HCT116 (cell line): ENCODE results near the gene TSPAN13. TPM values are rescaled to one million over a fixed set of nuclear protein-coding genes. Genes with fewer than 3 reads are reported as not detected.

Experiments used
- ATAC-seq: fragments of 200-7000 bp; cut with Tn5 transposase; 2 replicates; pipeline ENCODE4 v1.9.1; 2020; ENCODE audit warnings: mild to moderate bottlenecking, moderate library complexity
- BruUV-seq: library from RNA; stranded (reverse); fragments of 400-500 nt; replicated peaks from 2 replicates; lab custom pipeline; 2021; lab: Mats Ljungman, UMichigan
- CTCF ChIA-PET: fragments of 300-600 bp; sonication (Branson Sonifier 250); formaldehyde crosslinking; loops from one replicate; lab custom pipeline; 2021; ENCODE audit warnings: antibody characterized with exemption; lab: Charles Lee
- POLR2A ChIA-PET: fragments of 300-600, 350-600 bp; sonication (Branson Sonifier 250); formaldehyde crosslinking; loops from one replicate; lab custom pipeline; 2021; ENCODE audit warnings: antibody characterized with exemption; lab: Charles Lee
- RAD21 ChIA-PET, 2 experiments: fragments of 300-600 bp; sonication (Branson Sonifier 250); formaldehyde crosslinking; loops; one replicate each; lab custom pipeline; 2023; ENCODE audit warnings: low total read pairs in 2 of 2; ENCODE audit not compliant: uncharacterized antibody in 2 of 2, unreplicated experiment in 2 of 2, low non-redundant PET in 1 of 2; lab: Charles Lee
- DNase-seq: peaks from one replicate; pipeline ENCODE4 v3.0.0-alpha.2; 2010; ENCODE audit warnings: low read depth, low spot score
- H2AFZ ChIP-seq: fragments of 200-600 bp; shearing (Covaris generic), sonication (generic); 2 replicates; pipeline ENCODE4 v1.6.1; 2017; ENCODE audit warnings: low read depth, mixed run types, mixed read lengths, antibody characterized with exemption, low read length; ENCODE audit not compliant: poor library complexity, severe bottlenecking
- H3K27ac ChIP-seq: 2 replicates; pipeline ENCODE4 v1.5.1; 2012; ENCODE audit warnings: low read depth, low read length
- H3K27me3 ChIP-seq: fragments of 200-600 bp; sonication (generic); 2 replicates; pipeline ENCODE4 v1.6.1; 2016; ENCODE audit warnings: mixed run types, low read length, mixed read lengths; ENCODE audit not compliant: insufficient read depth
- H3K36me3 ChIP-seq, 2 experiments: fragments of 200-500 bp in 1 of 2; fragments of 200-600 bp in 1 of 2; sonication (Bioruptor generic) in 1 of 2; sonication (generic) in 1 of 2; 2 replicates each; pipeline versions ENCODE4 v1.5.1 to v1.6.1; 2014 to 2016; ENCODE audit warnings: low read length in 2 of 2, inconsistent platforms in 1 of 2, mixed read lengths in 1 of 2, mixed run types in 1 of 2; ENCODE audit not compliant: insufficient read depth in 2 of 2, control insufficient read depth in 1 of 2
- H3K4me1 ChIP-seq, 2 experiments: fragments of 200-600 bp in 1 of 2; sonication (generic) in 1 of 2; 2 replicates each; pipeline versions ENCODE4 v1.5.1 to v1.6.1; 2012 to 2017; ENCODE audit warnings: low read length in 2 of 2, inconsistent platforms in 1 of 2, mild to moderate bottlenecking in 1 of 2, mixed read lengths in 1 of 2, mixed run types in 1 of 2, moderate library complexity in 1 of 2; ENCODE audit not compliant: insufficient read depth in 2 of 2, control insufficient read depth in 1 of 2
- H3K4me2 ChIP-seq: fragments of 200-600 bp; sonication (generic); 2 replicates; pipeline ENCODE4 v1.6.1; 2017; ENCODE audit warnings: mixed run types, low read length, mixed read lengths
- H3K4me3 ChIP-seq, 2 experiments: fragments of 200-600 bp in 1 of 2; sonication (generic) in 1 of 2; replicated peaks in 1 of 2; 2 replicates each; pipeline ENCODE4 v1.5.1; 2011 to 2016; ENCODE audit warnings: low read length in 2 of 2, control low read depth in 1 of 2, low read depth in 1 of 2, mild to moderate bottlenecking in 1 of 2, mixed read lengths in 1 of 2, mixed run types in 1 of 2
- H3K79me2 ChIP-seq: fragments of 200-600 bp; sonication (generic); 2 replicates; pipeline ENCODE4 v1.6.1; 2017; ENCODE audit warnings: mild to moderate bottlenecking, mixed run types, low read length, moderate library complexity, mixed read lengths; ENCODE audit not compliant: insufficient read depth
- H3K9ac ChIP-seq: fragments of 200-600 bp; sonication (generic); 2 replicates; pipeline ENCODE4 v1.6.1; 2016; ENCODE audit warnings: low read length, mixed read lengths
- H3K9me2 ChIP-seq: fragments of 200-600 bp; sonication (generic), shearing (Covaris generic); 2 replicates; pipeline ENCODE4 v1.6.1; 2017; ENCODE audit warnings: mixed run types, mild to moderate bottlenecking, moderate library complexity; ENCODE audit not compliant: insufficient read depth
- H3K9me3 ChIP-seq, 2 experiments: fragments of 200-500 bp in 1 of 2; fragments of 200-600 bp in 1 of 2; sonication (Bioruptor generic) in 1 of 2; sonication (generic) in 1 of 2; 2 replicates each; pipeline ENCODE4 v1.6.1; 2014 to 2017; ENCODE audit warnings: low read length in 2 of 2, mixed read lengths in 2 of 2, inconsistent platforms in 1 of 2, low read depth in 1 of 2, mild to moderate bottlenecking in 1 of 2, mixed run types in 1 of 2, moderate library complexity in 1 of 2; ENCODE audit not compliant: control insufficient read depth in 1 of 2, insufficient read depth in 1 of 2
- H4K20me1 ChIP-seq: fragments of 200-600 bp; sonication (generic), shearing (Covaris generic); 2 replicates; pipeline ENCODE4 v1.6.1; 2017; ENCODE audit warnings: mixed run types, mild to moderate bottlenecking, moderate library complexity; ENCODE audit not compliant: insufficient read depth
- ATF3 ChIP-seq: IDR thresholded peaks from 2 replicates; pipeline ENCODE4 v1.6.1; 2012
- CTCF ChIP-seq, 3 experiments: fragments of 200-600 bp in 1 of 3; sonication (generic) in 1 of 3; IDR thresholded peaks in 2 of 3; conservative IDR thresholded peaks in 1 of 3; 2 replicates each; pipeline ENCODE4 v1.5.1; 2012 to 2017; ENCODE audit warnings: low read depth in 2 of 3, low read length in 2 of 3, antibody characterized with exemption in 1 of 3, borderline replicate concordance in 1 of 3, control low read depth in 1 of 3, mild to moderate bottlenecking in 1 of 3, mixed read lengths in 1 of 3, mixed run types in 1 of 3, moderate library complexity in 1 of 3; ENCODE audit not compliant: insufficient read depth in 1 of 3
- EGR1 ChIP-seq: IDR thresholded peaks from 2 replicates; pipeline ENCODE4 v1.6.1; 2012; ENCODE audit warnings: low read depth
- ELF1 ChIP-seq: IDR thresholded peaks from 2 replicates; pipeline ENCODE4 v1.6.1; 2012; ENCODE audit warnings: low read depth, borderline replicate concordance
- EZH2 ChIP-seq: fragments of 200-600 bp; sonication (generic); IDR thresholded peaks from 2 replicates; pipeline ENCODE4 v1.6.1; 2017; ENCODE audit warnings: antibody characterized with exemption, mixed run types
- JUND ChIP-seq: IDR thresholded peaks from 2 replicates; pipeline ENCODE4 v1.6.1; 2012
- POLR2A ChIP-seq: IDR thresholded peaks from 2 replicates; pipeline ENCODE4 v1.7.0; 2011; ENCODE audit warnings: borderline replicate concordance; ENCODE audit not compliant: insufficient read depth, insufficient read length; ENCODE audit errors: extremely low read depth
- SIN3A ChIP-seq: IDR thresholded peaks from 2 replicates; pipeline ENCODE4 v1.6.1; 2012; ENCODE audit warnings: low read depth
- SRF ChIP-seq: IDR thresholded peaks from 2 replicates; pipeline ENCODE4 v1.6.1; 2012; ENCODE audit warnings: low read depth
- ZBTB33 ChIP-seq: IDR thresholded peaks from 2 replicates; pipeline ENCODE4 v1.6.1; 2011; ENCODE audit warnings: mild to moderate bottlenecking, low read length, moderate library complexity; ENCODE audit not compliant: insufficient replicate concordance; ENCODE audit errors: extremely low read depth
- intact Hi-C: fragments of 100-400 bp; cut with micrococcal nuclease; formaldehyde crosslinking; loops from 2 replicates; pipeline ENCODE4 v1.10.0; 2022
- total RNA-seq: library from RNA; stranded (reverse); gene quantifications from one replicate; pipeline ENCODE4 v1.2.1, GENCODE V29; 2021; ENCODE audit not compliant: unreplicated experiment

TSPAN13 gene
- total RNA-seq, 1 experiment from 2014 or later, result 18.5 TPM

DNA sequence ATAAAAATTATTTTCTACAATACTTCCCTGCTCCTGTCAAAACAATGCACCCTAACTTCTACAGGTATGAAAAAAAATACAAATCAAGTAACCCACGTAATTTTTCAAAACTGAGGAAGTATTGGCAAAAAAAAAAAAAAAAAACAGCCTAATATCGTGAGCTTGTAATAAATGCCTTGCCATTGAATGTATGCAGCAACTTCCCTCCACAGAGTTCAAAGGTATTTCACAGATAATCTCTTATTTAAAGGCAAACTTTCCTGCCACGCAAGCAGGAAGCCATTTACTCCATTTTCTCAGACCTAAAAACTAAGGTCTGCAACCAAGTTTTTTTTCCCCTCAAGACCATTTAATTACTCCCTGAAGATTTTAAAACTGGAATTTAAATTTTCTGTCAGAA, 51.9 kb downstream of the TSPAN13 start:
- H2AFZ ChIP-seq, result no peak overlapping the region
- no peaks in the 10 kb centered on the region for H3K36me3 ChIP-seq
- CTCF ChIA-PET, result no interaction called here
- no TSS peak for BruUV-seq
- RAD21 ChIA-PET, result no interaction called here
- DNase-seq, result no peak
- no peaks in the 10 kb centered on the region for H4K20me1 ChIP-seq
- intact Hi-C loops, result no loop called here
- H3K27ac ChIP-seq, result no peak overlapping the region
- no peaks in the 10 kb centered on the region for H3K27me3 ChIP-seq
- H3K9me2 ChIP-seq, result no peaks in the 10 kb centered on the region
- POLR2A ChIA-PET, result no interaction called here
- H3K79me2 ChIP-seq, result no peaks in the 10 kb centered on the region
- TF ChIP-seq JUND (no peak), SIN3A (no peak), CTCF (IDR thresholded peaks at IDR 0.05 in 2 of 3, conservative IDR thresholded peaks at IDR 0.05 in 1 of 3; ENCODE audit: borderline replicate concordance in 1 of 3, insufficient read depth in 1 of 3, low read depth in 2 of 3, low read length in 2 of 3) (no peak), ZBTB33 (no peak)
- TF ChIP-seq, all 23 proteins: peak for 0
- no peak for ATAC-seq
- Histone ChIP-seq H3K4me2 (no peak overlapping the region), H3K4me1 (no peaks in the 10 kb centered on the region), H3K4me3 (no peak overlapping the region), H3K9ac (no peak overlapping the region), H3K9me3 (no peaks in the 10 kb centered on the region)

- POLR2A ChIA-PET, result no interaction called here
- ATAC-seq, result no peak
- no peak for TF ChIP-seq ELF1
- TF ChIP-seq ZBTB33, result no peak
- no peak for TF ChIP-seq POLR2A
- no peak for TF ChIP-seq EGR1
- TF ChIP-seq EZH2, result no peak
- TF ChIP-seq ATF3, result no peak
- TF ChIP-seq JUND, result no peak
- no peak for TF ChIP-seq SRF
- TF ChIP-seq CTCF (IDR thresholded peaks at IDR 0.05 in 2 of 3, conservative IDR thresholded peaks at IDR 0.05 in 1 of 3; ENCODE audit: borderline replicate concordance in 1 of 3, insufficient read depth in 1 of 3, low read depth in 2 of 3, low read length in 2 of 3), result no peak
Observed at GRCh38 chr7:16810112-16810511, 56.6 kb downstream of the TSPAN13 start.

More at GRCh38 chr7:16810112-16810511, 56.6 kb downstream of the TSPAN13 start:
- no peak overlapping the region for H3K9ac ChIP-seq
- no peaks in the 10 kb centered on the region; a peak in 1 of 4 replicates for H3K9me3 ChIP-seq
- no peaks in the 10 kb centered on the region for H3K27me3 ChIP-seq
- peaks cover 3% of the 10 kb centered on the region for H3K9me2 ChIP-seq
- no peaks in the 10 kb centered on the region for H4K20me1 ChIP-seq
- H3K4me3 ChIP-seq, result no peak overlapping the region
- no peak overlapping the region for H3K27ac ChIP-seq
- H3K4me1 ChIP-seq, result no peaks in the 10 kb centered on the region
- ChIA-PET CTCF (interaction anchor here (0.9 kb wide), 1 partner anchor 9 kb away, joined by 3 read pairs; no protein-coding TSS in a partner anchor), RAD21 (no interaction called here)
- intact Hi-C loops, result no loop called here
- H3K36me3 ChIP-seq, result no peaks in the 10 kb centered on the region
- no peak overlapping the region for H2AFZ ChIP-seq
- no peak for DNase-seq
- BruUV-seq, result no TSS peak
- no peaks in the 10 kb centered on the region for H3K79me2 ChIP-seq
- H3K4me2 ChIP-seq, result no peak overlapping the region
